Breast epithelium (tissue), 4 donors: ENCODE data around the gene CD79B. TPM values are rescaled to one million over a fixed set of nuclear protein-coding genes. Genes with fewer than 3 reads are reported as not detected.

Experiments
- DNase-seq, 2 donors: peaks; one replicate each; pipeline ENCODE4 v3.0.0-alpha.2; 2019; ENCODE audit warnings: low spot score in 2 of 2
- H3K27ac ChIP-seq, 2 donors: fragments of 200-600 bp; sonication (generic) in 1 of 2; one replicate each; pipeline ENCODE4 v1.5.1; 2016 to 2019; ENCODE audit warnings: mild to moderate bottlenecking in 1 of 2
- H3K27me3 ChIP-seq, 2 donors: fragments of 200-600 bp; sonication (generic) in 1 of 2; one replicate each; pipeline versions ENCODE4 v1.5.1 to v1.6.0; 2017 to 2019; ENCODE audit warnings: control low read depth in 1 of 2, mild to moderate bottlenecking in 1 of 2
- H3K36me3 ChIP-seq: fragments of 200-600 bp; one replicate; pipeline ENCODE4 v1.5.1; 2019
- H3K4me1 ChIP-seq, 2 donors: fragments of 200-600 bp; sonication (generic); one replicate each; pipeline ENCODE4 v1.5.1; 2016 to 2019; ENCODE audit warnings: control low read depth in 1 of 2
- H3K4me3 ChIP-seq, 3 donors: fragments of 200-600 bp; sonication (generic); 1 replicate in 2 of 3; 2 replicates in 1 of 3; pipeline ENCODE4 v1.5.1; 2016 to 2019; ENCODE audit warnings: mild to moderate bottlenecking in 3 of 3, moderate library complexity in 2 of 3
- H3K9me3 ChIP-seq, 2 donors: fragments of 200-600 bp; sonication (generic) in 1 of 2; one replicate each; pipeline ENCODE4 v1.5.1; 2016 to 2019; ENCODE audit warnings: control low read depth in 1 of 2
- POLR2A ChIP-seq: fragments of 450-650 bp; IDR thresholded peaks from one replicate; pipeline ENCODE4 v1.6.1; 2016; ENCODE audit warnings: antibody characterized with exemption, mild to moderate bottlenecking, moderate library complexity
- POLR2AphosphoS5 ChIP-seq, 3 donors: sonication (generic); formaldehyde crosslinking; IDR thresholded peaks; one replicate each; pipeline ENCODE4 v1.6.1; 2017; ENCODE audit warnings: antibody characterized with exemption in 3 of 3
- intact Hi-C: fragments of 100-400 bp; cut with DNase I; formaldehyde crosslinking; loops from one replicate; pipeline ENCODE4 v1.15.1; 2023; ENCODE audit warnings: low total_unique reads
- total RNA-seq, 3 donors: library from RNA; depleted of rRNA; stranded (reverse); fragments of >200 nt; gene quantifications; one replicate each; pipeline ENCODE4 v1.1.0, GENCODE V29; 2016
- TF ChIP-seq, protein P1 (sequence below), 3 donors: fragments of 450-650 bp; IDR thresholded peaks; one replicate each; pipeline ENCODE4 v1.5.1; 2016 to 2017; ENCODE audit warnings: antibody characterized with exemption in 3 of 3, mild to moderate bottlenecking in 3 of 3, moderate library complexity in 3 of 3

CD79B gene
- total RNA-seq, 3 donors from 2014 or later = 2.2 to 7.9 (median 3.4) TPM

DNA sequence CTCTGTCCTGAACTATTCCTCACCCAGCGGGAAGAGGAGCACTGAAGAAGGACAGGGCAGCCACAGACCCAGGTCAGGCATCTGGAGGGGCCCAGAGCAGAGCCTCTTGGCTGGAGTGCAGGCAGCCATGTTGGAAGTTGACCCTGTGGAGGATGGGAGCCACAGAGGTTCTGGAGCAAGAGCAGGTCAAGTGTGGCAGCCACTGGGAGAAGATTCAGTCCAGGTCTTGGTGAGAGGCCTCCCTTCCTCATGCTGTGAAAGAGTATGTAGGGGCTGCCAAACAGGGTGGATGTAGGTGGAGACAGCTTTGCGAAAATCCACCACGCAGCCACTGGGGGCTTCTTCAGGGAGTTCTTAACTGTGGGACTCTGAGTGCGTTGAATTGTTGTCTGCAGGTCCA is 590 bp upstream of the CD79B start:
- H3K4me1 ChIP-seq = no peaks in the 10 kb centered on the region
- no peak for DNase-seq
- H3K27me3 ChIP-seq = no peaks in the 10 kb centered on the region
- intact Hi-C loops = no loop called here
- H3K4me3 ChIP-seq = no peak overlapping the region
- TF ChIP-seq POLR2AphosphoS5 (IDR thresholded peaks at IDR 0.05) (no peak), POLR2A (no peak)
- TF ChIP-seq, protein P1, sequence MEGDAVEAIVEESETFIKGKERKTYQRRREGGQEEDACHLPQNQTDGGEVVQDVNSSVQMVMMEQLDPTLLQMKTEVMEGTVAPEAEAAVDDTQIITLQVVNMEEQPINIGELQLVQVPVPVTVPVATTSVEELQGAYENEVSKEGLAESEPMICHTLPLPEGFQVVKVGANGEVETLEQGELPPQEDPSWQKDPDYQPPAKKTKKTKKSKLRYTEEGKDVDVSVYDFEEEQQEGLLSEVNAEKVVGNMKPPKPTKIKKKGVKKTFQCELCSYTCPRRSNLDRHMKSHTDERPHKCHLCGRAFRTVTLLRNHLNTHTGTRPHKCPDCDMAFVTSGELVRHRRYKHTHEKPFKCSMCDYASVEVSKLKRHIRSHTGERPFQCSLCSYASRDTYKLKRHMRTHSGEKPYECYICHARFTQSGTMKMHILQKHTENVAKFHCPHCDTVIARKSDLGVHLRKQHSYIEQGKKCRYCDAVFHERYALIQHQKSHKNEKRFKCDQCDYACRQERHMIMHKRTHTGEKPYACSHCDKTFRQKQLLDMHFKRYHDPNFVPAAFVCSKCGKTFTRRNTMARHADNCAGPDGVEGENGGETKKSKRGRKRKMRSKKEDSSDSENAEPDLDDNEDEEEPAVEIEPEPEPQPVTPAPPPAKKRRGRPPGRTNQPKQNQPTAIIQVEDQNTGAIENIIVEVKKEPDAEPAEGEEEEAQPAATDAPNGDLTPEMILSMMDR (IDR thresholded peaks at IDR 0.05) = no peak
- no peaks in the 10 kb centered on the region for H3K9me3 ChIP-seq
- no peak overlapping the region for H3K27ac ChIP-seq
- H3K36me3 ChIP-seq = no peaks in the 10 kb centered on the region

DNA sequence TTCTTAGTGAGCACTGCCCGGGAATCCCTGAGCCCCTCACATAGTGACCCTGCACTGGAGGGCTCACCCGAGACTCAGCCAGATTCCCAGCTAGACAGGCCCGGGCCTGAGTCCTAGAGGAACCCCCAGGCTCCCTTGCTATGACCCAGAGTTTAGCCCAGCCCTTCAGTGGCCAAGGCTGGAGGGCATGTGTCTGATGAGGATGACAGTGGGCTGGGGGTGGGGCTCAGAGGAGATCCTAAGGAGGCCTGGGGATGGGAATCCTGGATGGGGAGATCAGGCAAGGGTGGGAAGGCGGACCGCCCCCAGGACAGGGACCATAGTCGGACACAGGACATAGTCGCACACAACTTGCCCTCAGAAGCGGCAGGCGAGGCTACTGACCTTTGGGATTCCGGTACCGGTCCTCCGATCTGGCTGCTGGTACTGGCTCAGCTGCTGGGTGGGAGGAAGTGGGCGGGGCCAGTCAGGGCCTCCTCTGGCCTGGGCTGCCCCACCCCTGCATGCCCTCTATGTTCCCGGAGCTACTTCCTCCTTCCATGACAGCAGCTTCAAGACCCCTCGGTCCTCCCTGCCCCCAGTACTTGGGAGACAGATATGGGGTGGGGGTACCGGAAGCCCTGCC is 1.1 kb downstream of the CD79B start:
- Histone ChIP-seq H3K4me3 (peak overlapping the region in 2 of 3 donors; percentile 11 to 49), H3K27ac (peak overlapping the region; percentile 60 to 75)

DNA sequence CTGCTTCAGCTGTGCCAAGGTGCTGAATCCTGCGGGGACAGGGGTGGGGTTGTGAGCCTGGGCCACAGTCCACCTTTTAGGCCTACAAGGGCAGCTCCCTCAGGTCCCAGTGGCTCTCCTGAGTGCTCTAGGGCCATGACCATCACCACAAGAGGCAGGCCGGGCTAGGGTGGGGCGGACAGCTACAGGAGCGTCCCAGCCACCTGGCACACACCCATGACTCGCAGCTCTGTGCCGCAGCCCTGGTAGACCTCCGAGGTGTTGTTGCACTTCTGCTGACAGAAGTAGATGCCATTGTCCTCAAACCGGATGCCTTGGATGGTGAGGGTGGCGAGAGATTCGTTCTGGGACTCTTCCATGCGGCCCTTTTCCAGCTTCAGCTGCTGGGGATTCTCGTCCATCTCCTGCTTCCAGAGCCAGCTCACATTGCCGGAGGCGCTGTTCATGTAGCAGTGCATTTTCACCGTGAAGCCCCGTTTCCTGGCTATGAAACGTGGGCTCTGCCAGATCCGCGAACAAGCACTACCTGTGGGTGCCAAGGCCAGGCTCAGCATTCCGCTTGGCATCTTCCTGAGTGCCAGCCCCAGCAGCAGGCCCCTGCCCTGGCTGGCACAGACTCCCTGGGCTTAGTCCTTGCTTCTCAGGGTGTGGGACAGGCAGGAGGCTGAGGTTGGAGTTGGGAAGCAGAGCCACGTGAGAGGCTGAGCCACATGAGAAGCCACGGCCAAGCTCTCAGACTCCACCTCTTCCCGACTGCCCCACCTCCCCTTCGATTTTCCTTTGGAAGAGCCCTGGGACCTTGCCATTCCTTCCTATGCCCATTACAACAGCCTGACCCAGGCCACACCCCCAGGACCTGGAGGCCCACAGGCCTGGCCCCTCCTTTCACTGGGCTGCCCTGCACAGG is 2.0 kb downstream of the CD79B start:
- TF ChIP-seq POLR2A = no peak
- TF ChIP-seq, protein P1 (IDR thresholded peaks at IDR 0.05) = no peak
- no peak for TF ChIP-seq POLR2AphosphoS5 (IDR thresholded peaks at IDR 0.05)
- peak overlapping the region; percentile 60 to 75 for H3K27ac ChIP-seq
- H3K4me1 ChIP-seq = no peaks in the 10 kb centered on the region
- H3K36me3 ChIP-seq = no peaks in the 10 kb centered on the region
- peak in 1 of 2 donors; percentile 71 for DNase-seq
- intact Hi-C loops = no loop called here
- no peaks in the 10 kb centered on the region for H3K27me3 ChIP-seq
- H3K4me3 ChIP-seq = peak overlapping the region in 2 of 3 donors; percentile 15 to 49
- no peaks in the 10 kb centered on the region for H3K9me3 ChIP-seq

More for the DNA sequence above, 1.1 kb downstream of the CD79B start:
- Histone ChIP-seq H3K9me3 (no peaks in the 10 kb centered on the region), H3K27me3 (no peaks in the 10 kb centered on the region), H3K4me1 (no peaks in the 10 kb centered on the region), H3K36me3 (no peaks in the 10 kb centered on the region)
- intact Hi-C loops = no loop called here
- DNase-seq = peak in 1 of 2 donors; percentile 30
- TF ChIP-seq POLR2A = no peak
- TF ChIP-seq, protein P1 (IDR thresholded peaks at IDR 0.05) = no peak

DNA sequence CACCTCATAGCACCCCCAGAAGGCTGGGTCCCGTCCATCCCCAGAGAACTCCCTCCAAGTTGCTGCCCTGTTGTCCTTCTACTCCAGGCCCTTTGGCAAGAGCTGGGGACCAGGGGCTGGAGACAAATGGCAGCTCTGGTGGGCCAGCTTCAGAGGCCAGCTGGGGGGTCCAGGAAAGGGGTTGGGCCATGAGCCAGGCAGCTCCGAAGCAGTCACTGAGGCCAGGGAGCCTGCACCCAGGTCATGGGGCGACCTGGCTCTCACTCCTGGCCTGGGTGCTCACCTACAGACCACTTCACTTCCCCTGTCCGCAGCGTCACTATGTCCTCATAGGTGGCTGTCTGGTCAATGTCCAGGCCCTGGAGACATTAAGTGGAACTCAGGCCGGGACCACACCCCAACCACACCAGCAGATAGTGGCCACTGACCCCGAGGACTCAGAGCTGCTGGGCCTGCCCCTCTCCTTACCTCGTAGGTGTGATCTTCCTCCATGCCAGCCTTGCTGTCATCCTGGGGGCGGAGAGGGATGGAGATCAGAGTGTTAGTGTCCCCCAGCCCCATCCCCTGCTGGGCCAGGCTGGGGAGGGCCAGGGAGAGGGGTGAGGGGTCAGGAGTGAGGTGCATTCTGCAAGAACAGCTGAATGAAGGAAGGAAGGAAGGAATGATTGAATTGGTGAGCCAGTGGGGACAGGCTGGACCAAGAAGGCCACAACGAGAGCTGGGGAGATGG is 3.0 kb downstream of the CD79B start:
- no peak for DNase-seq
- Histone ChIP-seq H3K27ac (no peak overlapping the region), H3K36me3 (no peaks in the 10 kb centered on the region), H3K4me3 (no peak overlapping the region), H3K4me1 (no peaks in the 10 kb centered on the region), H3K27me3 (no peaks in the 10 kb centered on the region), H3K9me3 (no peaks in the 10 kb centered on the region)
- intact Hi-C loops = no loop called here
- TF ChIP-seq POLR2A (no peak), POLR2AphosphoS5 (IDR thresholded peaks at IDR 0.05) (no peak)
- TF ChIP-seq, protein P1 (IDR thresholded peaks at IDR 0.05) = no peak
